Hematopoietic multipotent progenitor cell treated with erythropoietin and hydrocortisone succinate and interleukin-3 and kit ligand, for 6 days (in vitro differentiated cells): ENCODE data around the gene CSAD.
"Not testable (repeated sequence)": the region's sequence is repeated elsewhere in the genome, so short reads cannot be mapped to it uniquely, and the experiment has no call there.

ENCODE experiments used
- DNase-seq: peaks from one replicate; pipeline ENCODE4 v3.0.0-alpha.2; 2015

CSAD gene

GRCh38 chr12:53143355-53143754 lies 37.4 kb downstream of the CSAD start:
- no peak for DNase-seq

DNA sequence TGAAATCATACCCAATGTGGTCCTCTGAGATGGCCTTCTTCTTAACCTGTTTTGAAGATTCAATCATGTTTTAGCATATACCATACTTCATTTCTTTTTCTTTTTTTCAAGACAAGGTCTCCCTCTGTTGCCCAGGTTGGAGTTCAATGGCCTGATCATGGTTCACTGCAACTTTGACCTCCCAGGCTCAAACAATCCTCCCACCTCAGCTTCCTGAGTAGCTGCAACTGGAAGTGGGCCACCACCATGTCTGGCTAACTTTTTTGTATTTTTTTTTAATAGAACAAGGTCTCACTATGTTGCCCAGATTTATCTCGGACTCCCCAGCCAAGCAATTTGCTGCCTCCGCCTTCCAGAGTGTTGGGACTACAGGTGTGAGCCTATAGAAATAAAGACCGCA lies 47.0 kb downstream of the CSAD start:
- no peak for DNase-seq

DNA sequence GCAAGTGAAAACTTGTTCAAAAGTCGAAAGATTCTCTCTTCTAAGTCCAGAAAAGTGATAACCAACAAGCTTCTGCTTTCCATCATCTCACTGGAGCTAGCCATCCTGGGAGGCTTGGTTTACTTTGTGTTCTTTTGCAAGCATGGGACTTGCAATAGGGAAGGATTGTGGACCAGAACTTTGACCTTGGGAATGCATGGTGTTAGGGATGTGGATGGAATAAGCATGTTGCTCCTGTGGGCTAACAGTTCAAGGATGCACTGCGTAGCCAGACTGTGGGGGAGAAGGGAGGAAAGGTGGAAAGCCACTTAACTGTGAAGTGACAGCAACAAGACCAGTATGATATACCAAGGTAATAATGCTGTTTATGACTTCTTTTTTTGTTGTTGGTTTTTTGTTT lies 48.9 kb downstream of the CSAD start:
- no peak for DNase-seq

DNA sequence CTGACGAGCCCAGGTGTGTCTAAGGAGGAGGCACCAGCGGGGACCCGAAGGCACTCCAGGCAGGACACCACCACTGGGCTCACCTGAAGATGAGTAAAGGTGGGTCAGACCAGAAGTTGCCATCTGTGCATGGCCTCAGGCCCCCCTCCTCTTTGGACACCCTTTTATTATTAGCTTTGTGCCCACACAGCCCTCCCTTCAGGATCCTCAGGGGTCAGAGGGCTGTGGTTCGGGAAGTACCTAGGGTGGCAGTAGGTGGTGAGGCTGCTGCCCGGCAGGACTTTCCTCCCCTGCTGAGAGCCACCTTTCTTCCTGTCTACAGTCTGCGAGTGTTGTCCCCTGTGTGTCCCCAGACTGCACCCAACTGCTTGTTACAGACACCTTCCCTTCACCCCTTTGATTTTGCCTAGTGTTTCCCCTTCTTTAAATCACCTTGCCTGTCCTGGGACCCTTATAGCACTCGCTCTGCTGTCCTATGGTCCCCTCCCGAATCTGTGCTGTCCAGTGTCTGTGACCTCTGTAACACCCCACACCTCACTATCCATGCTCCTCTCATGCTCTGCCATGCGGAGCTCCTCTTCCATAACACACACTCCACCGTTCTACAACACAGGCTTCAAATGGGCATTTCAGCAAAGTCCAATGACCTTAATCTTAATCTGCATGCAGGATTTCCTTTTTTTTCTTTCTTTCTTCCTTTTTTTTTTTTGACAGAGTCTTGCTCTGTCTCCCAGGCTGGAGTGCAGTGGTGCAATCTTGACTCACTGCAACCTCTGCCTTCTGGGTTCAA lies 51.8 kb downstream of the CSAD start:
- no peak for DNase-seq

GRCh38 chr12:53127169-53127568 lies 53.6 kb downstream of the CSAD start:
- DNase-seq: no peak

GRCh38 chr12:53124352-53124723 lies 56.4 kb downstream of the CSAD start:
- no peak for DNase-seq

- DNase-seq: no peak
Observed at GRCh38 chr12:53123578-53124351, 57.0 kb downstream of the CSAD start.

DNA sequence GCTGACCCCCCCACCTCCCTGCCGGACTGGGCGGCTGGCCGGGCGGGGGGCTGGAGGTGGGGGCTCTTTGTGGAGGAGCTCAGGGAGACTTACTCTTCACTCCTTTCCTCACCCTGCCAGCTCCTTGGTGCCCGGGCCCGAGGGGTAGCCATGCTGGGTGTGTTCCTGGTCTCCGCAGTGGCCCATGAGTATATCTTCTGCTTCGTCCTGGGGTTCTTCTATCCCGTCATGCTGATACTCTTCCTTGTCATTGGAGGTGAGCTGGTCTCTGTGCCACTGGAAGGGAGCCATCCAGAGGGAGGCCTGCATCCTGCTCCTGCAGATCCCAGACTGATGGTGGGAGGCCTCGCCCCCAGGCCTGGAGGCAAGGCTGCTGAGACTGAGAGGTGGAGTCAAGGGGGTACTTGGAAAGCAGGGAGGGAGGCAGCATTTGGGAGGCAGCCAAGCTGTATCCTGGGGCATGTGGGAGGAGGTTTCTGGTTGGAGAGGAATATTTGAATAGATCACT lies 57.7 kb downstream of the CSAD start:
- no peak for DNase-seq

GRCh38 chr12:53120685-53121525 lies 59.8 kb downstream of the CSAD start:
- DNase-seq: no peak

- DNase-seq: no peak
Observed at GRCh38 chr12:53118751-53119300, 61.9 kb downstream of the CSAD start.

GRCh38 chr12:53115891-53116648 lies 64.7 kb downstream of the CSAD start:
- no peak for DNase-seq

DNA sequence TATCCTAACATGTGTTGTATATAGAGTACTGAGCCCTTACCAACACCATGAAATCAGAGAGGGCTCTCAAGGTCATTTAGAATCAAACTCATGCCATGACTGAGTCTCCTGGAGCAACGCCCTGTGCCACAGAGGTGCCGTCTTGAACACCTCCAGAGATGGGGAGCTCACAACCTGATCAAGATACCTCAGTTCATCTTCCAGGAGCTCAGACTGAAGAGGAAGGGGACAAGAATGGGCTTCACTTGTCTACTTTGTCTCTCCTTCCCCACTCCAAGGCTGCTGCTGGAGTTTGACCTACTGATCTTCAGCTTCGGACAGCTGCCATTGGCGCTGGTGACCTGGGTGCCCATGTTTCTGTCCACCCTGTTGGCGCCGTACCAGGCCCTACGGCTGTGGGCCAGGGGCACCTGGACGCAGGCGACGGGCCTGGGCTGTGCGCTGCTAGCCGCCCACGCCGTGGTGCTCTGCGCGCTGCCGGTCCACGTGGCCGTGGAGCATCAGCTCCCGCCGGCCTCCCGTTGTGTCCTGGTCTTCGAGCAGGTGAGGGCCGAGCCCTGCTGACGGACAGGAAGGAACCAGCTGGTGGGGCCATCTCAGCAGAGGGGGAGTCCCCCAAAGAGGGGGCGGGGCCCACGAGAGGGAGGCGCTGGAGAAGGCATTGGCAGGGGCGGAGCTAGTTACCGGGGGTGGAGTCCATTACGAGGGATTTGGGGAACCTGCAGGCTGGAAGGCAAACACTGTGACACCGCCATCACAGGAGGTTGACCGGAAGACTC lies 65.4 kb downstream of the CSAD start:
- DNase-seq: peak; percentile 8

DNA sequence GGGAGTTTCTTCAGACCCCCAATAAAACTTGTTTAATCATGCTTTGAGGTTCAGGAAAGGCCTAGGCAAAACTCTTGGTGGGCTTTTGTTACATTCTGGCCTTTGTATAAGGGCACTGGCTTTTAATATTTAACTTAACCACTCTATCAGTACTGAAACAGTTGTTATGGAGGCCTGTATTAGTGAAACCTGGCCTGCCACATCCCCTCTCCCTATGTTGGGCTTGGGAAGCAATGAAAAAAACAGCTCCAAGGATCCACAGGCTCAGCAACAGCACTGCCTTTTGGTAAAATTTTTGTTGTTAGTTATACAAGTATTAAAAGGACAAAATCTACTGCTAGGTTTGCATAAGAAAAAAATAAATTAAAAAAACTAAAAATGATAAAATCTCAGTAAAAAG lies 66.8 kb downstream of the CSAD start:
- DNase-seq: no peak

- DNase-seq: no peak
Observed at GRCh38 chr12:53113136-53113705, 67.5 kb downstream of the CSAD start.

- not testable (repeated sequence) for DNase-seq
Observed at GRCh38 chr12:53112431-53112830, 68.3 kb downstream of the CSAD start.
